Stimulated activated CD4-positive, alpha-beta T cell treated with anti-CD3 and anti-CD28 coated beads, Interleukin-2, amount 100 ng/mL, for 4 hours (primary cell): Measurements from ENCODE around the gene ABCB4.
A peak's percentile ranks its signal among the peaks of the same experiment; 100 is the strongest.

Experiments
- DNase-seq: peaks from one replicate; pipeline ENCODE4 v3.0.0-alpha.2; 2020; ENCODE audit warnings: low read depth

ABCB4 gene

DNA sequence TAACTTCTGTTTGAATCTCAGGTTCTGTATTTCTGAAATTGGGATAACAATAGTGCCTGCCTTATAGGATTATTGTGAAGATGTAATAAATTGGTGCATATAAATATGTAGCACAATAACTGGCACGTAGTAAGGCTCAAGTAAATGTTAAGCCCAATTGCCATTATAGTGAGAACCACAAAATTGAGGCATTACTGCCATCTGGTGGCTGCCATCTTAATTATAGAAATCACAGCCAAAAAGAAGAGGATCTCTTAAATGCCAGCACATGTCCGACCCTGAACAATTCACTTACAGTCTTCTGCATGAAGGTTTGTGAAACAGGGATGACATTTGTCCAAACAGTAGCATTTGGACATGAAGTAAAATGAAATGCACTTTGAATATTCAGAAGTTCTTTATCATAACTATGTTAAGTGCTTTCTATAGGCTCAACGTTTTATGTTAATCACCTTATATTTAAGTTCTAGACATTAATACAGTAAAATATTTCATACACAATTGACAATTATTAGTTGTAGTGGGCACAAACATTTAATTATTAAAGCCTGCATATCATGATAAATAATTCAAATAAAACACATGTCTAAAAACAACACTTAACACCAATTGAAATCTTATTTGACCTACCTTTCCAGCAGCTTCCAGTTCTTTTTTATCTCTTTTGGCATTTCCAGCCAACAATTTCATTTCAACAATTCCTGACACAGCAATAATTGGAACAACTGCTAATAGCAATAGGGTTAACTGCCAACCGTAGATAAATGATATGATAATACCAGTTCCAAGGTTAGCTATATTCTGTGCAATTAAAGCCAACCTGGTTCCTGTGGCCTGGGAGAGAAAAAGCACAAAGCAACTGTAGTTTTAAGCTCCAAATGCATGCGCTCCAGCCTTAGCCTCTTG lies 58.5 kb downstream of the ABCB4 start:
- DNase-seq = peak; percentile 59

GRCh38 chr7:87414794-87415188 lies 60.7 kb downstream of the ABCB4 start:
- no peak for DNase-seq

DNA sequence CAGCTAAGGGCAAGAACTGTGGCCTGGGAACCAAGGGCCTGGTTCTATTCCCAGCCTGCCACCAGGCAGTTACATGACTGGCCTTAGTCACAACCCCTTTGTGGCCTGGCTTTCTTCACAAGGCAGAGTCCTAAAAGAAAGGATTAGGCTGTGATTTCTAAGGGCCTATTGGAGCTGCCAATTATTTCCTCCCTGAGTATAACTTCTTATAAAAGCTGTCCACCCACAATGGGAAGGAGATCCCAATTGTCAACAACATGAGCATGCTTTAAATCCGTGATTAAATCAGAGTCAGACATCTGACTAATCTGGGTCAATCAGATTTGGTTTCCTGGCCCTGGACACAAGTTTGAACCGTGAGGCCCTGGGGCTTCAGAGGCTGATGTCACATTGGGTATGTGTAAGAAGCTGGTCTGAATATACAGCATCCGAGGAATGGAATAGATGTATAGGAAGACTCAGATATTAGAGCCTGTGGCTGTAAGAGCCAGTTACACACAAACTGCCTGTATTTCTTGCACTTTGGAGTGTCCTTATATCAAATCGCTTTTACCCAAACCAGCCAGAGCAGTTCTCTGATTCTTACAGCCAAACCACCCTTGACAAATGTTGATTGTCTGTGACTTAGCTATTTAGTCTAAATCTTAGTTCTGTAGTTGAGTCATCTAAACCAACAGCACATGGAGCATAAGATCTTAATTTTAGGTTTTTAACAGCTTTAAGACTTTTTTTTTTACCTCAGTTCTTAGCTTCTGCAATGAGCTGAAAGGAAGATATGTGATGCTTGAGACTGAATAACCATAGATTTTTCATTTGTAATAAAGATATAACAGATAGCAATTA lies 61.3 kb downstream of the ABCB4 start:
- DNase-seq = no peak

GRCh38 chr7:87413029-87413428 lies 62.5 kb downstream of the ABCB4 start:
- DNase-seq = no peak

DNA sequence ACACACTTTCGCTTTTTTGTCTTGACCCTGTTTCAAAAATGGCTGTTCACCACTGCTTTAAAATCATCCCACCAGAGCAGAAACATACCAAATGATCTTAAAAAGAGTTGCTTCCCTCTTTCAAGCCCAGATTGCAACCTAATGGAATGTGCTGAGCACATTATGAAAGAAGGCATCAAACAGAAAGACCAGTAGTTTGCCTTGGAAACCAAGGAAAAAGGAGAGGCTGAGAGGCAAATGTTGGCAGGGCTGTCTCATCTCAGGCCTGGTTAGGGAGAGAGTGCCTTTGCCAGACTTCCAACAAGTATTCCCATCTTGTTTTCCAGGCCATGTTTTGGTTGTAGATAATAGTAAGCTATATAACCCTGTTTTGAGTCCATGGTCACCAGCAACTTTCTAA lies 64.3 kb downstream of the ABCB4 start:
- DNase-seq = no peak

DNA sequence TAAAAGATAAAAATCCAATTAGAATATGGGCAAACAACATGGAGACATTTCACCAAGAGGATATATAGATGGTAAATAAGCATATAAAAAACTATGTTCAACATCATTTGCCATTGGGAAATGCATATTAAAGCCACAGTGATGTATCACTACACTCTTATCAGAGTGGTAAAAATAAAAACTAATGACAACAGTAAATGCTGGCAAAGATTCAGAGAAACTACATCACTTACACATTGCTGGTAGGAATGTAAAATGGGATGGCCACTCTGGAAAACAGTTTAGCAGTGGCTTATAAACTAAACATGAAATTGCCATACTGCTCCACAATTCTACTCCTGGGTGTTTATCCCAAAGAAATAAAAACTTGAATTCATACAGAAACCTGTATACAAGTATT lies 70.8 kb downstream of the ABCB4 start:
- no peak for DNase-seq

- DNase-seq = no peak
Measured at GRCh38 chr7:87398446-87398845, 77.0 kb downstream of the ABCB4 start.

DNA sequence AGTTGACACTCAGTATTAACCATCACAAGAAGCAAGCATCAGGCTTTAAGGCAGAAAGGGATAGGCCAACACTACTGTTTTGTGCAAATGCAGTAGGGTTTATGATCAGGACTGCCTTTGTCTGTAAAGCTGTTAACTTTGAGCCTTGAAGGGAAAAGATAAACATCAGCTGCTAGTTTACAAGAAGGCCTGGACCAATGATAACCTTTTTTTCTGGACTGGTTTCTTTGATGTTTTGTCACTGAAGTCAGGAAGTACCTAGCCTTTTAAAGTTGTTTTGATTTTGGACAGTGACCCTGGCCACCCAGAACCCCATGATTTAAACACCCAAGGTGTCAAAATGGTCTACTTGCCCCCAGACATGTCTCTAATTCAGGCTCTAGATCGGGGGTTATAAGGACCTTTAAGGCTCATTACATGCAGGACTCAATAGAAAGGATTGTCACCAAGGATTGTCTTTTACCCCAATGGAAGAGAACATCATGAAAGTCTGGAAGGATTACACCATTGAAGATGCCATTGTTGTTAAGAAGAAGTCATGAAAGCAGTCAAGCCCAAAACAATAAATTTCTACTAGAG lies 79.9 kb downstream of the ABCB4 start:
- DNase-seq = no peak

DNA sequence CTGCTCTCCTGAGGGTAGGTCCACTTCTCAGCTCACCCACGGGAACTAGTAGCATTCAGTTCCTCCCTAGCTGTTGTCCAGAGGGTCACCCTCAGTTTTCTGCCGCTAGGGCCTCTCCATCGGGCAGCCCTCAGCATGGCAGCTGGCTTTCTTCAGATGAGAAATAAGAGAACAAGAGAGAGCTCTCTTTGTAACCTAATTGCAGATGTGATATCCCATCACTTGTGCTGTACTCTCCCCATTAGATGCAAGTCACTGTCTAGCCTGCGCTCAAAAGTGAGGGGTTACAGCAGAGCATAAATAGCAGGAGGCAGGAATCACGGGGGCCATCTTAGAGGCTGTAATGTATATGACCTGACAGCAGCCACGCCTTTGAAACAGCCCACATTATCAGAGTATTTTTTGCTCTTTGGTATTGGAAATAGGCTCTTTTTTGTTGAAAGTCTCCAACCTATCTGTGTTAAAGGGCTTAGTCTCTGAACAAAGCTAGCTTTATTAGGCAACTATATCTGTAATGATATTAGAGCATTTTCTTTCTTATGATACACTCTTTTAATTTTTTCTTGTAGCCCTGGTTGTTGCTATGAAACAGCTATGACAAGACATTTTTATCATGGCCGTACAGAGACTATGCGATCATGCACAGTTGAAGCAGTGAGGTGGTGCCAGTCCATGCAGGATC lies 84.3 kb downstream of the ABCB4 start:
- DNase-seq = no peak

GRCh38 chr7:87380905-87381304 lies 94.6 kb downstream of the ABCB4 start:
- DNase-seq = no peak

GRCh38 chr7:87375662-87376435 lies 99.6 kb downstream of the ABCB4 start:
- DNase-seq = no peak

DNA sequence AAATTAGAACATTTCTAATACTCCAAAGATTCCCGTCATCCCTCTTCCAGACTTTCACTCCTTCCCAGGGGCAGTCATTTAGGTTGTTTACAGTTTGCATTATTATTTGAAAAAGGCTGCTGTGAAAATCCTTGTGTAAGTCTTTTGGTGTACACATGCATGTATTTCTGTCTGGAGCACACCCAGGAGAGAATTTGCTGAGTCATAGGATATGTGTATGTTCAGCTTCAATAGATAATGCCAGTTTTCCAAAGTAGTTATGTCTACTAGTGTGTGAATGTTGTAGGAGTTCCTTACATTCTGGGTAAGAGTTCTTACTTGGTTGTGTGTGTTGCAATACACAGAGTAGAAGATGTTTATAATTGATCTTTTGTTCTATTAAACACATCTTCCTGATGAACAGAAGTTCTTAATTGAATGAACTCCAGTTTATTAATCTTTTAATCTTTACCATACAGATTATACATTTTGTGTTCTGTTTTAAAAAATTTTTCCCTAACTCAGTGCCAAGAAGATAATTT lies 104.8 kb downstream of the ABCB4 start:
- no peak for DNase-seq

GRCh38 chr7:87369216-87369615 lies 106.3 kb downstream of the ABCB4 start:
- DNase-seq = no peak

DNA sequence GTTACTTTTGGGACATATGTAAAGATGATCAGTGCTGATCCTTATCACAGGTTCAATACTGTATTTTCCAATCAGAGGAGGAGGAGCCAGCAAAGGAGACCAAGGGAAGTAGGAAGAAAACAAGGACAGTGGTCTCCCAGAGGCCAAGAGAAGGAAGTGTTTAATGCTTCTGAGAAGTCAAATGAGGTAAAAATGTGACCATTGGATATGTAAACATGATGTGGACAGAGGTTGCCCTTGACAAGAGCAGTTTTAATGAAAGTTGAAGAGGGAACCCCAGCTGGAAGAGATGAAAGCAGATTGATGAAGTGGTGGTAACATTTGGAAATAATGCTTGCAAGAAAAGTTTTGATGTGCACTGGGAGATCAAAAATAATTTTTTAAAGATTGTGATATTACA lies 111.2 kb downstream of the ABCB4 start:
- no peak for DNase-seq

DNA sequence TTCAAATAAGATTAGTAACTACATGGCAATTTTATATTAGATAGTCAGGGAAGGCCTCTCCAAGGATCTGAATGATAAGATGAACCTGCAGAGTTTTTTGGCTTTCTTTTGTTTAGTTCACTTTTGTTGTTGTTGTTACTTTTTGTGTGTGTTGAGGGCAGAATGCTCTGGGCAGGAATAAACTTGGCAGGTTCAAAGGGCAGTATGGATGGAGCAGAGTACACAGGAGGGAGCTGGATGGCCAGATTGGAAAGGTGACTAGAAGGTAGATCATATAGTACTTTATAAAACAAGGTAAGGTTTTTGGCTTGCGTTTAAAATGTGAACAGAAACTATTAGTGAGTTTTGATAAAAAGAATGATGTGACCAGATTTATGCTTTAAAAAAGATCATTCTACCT lies 112.1 kb downstream of the ABCB4 start:
- no peak for DNase-seq

DNA sequence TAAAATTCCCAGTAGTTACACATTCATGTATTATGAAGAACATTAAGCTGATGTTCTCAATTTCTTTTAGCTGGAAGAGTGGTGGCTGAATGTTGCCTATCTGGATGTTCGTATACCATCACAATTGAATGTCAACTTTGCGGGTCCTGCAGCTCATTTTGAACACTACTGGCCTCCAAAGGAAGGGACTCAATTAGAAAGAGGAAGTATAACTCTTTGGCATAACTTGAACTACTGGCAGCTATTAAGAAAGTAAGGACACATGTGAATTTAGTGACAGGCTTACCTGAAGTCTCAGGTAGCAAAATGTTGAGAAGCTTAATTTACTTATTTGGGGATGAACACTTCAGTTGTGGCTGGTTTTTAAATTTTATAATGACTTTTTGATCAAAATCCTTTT lies 114.2 kb downstream of the ABCB4 start:
- no peak for DNase-seq

DNA sequence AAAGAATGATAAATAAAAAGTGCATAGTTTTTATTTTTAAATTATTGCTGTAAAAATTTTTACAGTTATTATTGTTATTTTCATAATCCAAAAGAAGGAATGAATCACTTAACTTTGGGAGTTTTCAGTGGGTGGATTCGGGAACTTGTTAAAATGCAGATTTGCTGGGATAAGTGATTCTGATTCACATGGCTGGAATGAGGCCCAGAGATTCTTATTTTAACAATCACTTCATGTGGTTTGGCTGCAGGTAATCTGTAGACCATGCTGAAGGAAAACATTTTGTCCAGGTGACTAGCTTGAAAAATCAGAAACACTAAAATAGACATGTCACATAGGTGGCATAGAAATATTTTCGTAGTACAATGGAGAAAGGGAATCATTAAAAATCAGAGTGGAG lies 116.1 kb downstream of the ABCB4 start:
- no peak for DNase-seq

GRCh38 chr7:87356448-87356847 lies 119.0 kb downstream of the ABCB4 start:
- no peak for DNase-seq

- DNase-seq = no peak
Measured at GRCh38 chr7:87354749-87355148, 120.7 kb downstream of the ABCB4 start.
